ENCODE results near the gene C10orf90.

C10orf90 gene

GRCh38 chr10:126675656-126676438, 5.4 kb upstream of the C10orf90 start:
- H3K27me3 ChIP-seq, result no peaks in the 10 kb centered on the region
- H3K4me2 ChIP-seq, result no peak overlapping the region
- no peaks in the 10 kb centered on the region for H3K4me1 ChIP-seq
- no peaks in the 10 kb centered on the region for H4K20me1 ChIP-seq
- no peak overlapping the region for H3K27ac ChIP-seq
- H3K36me3 ChIP-seq, result no peaks in the 10 kb centered on the region
- H3K9me3 ChIP-seq, result no peaks in the 10 kb centered on the region
- H3K9ac ChIP-seq, result no peak overlapping the region
- no peak overlapping the region for H3K4me3 ChIP-seq
- no peak for TF ChIP-seq Cebpa-rat (IDR thresholded peaks at IDR 0.05)

GRCh38 chr10:126674741-126675515, 4.4 kb upstream of the C10orf90 start:
- Histone ChIP-seq H3K9me3 (no peaks in the 10 kb centered on the region), H3K4me2 (no peak overlapping the region), H3K27ac (no peak overlapping the region), H3K27me3 (no peaks in the 10 kb centered on the region), H3K4me1 (no peaks in the 10 kb centered on the region), H3K36me3 (no peaks in the 10 kb centered on the region), H3K9ac (no peak overlapping the region), H3K4me3 (no peak overlapping the region), H4K20me1 (no peaks in the 10 kb centered on the region)
- no peak for TF ChIP-seq Cebpa-rat (IDR thresholded peaks at IDR 0.05)

- no peaks in the 10 kb centered on the region for H3K27me3 ChIP-seq
- no peak overlapping the region for H3K4me2 ChIP-seq
- no peaks in the 10 kb centered on the region for H3K36me3 ChIP-seq
- H3K9ac ChIP-seq, result no peak overlapping the region
- H3K4me1 ChIP-seq, result no peaks in the 10 kb centered on the region
- no peak overlapping the region for H3K4me3 ChIP-seq
- H3K9me3 ChIP-seq, result no peaks in the 10 kb centered on the region
- TF ChIP-seq Cebpa-rat (IDR thresholded peaks at IDR 0.05), result no peak
- H4K20me1 ChIP-seq, result no peaks in the 10 kb centered on the region
- no peak overlapping the region for H3K27ac ChIP-seq
Observed at GRCh38 chr10:126673565-126673964, 3.1 kb upstream of the C10orf90 start.

- Histone ChIP-seq H3K4me2 (no peak overlapping the region), H3K27ac (no peak overlapping the region), H3K4me1 (no peaks in the 10 kb centered on the region), H3K4me3 (no peak overlapping the region), H4K20me1 (no peaks in the 10 kb centered on the region), H3K27me3 (no peaks in the 10 kb centered on the region), H3K9me3 (no peaks in the 10 kb centered on the region), H3K36me3 (no peaks in the 10 kb centered on the region), H3K9ac (no peak overlapping the region)
- TF ChIP-seq Cebpa-rat (IDR thresholded peaks at IDR 0.05), result no peak
Observed at GRCh38 chr10:126671402-126671975, 996 bp upstream of the C10orf90 start.

- TF ChIP-seq Cebpa-rat (IDR thresholded peaks at IDR 0.05), result no peak
- Histone ChIP-seq H3K4me2 (no peak overlapping the region), H3K27me3 (no peaks in the 10 kb centered on the region)
Observed at GRCh38 chr10:126670895-126671261, 385 bp upstream of the C10orf90 start.

GRCh38 chr10:126669168-126669567, 1.3 kb downstream of the C10orf90 start:
- Histone ChIP-seq H3K9ac (no peak overlapping the region), H3K9me3 (no peaks in the 10 kb centered on the region), H3K4me1 (peaks cover under 1% of the 10 kb centered on the region), H3K4me2 (no peak overlapping the region), H3K27ac (no peak overlapping the region), H3K36me3 (no peaks in the 10 kb centered on the region), H3K4me3 (no peak overlapping the region), H3K27me3 (no peaks in the 10 kb centered on the region), H4K20me1 (no peaks in the 10 kb centered on the region)
- no peak for TF ChIP-seq Cebpa-rat (IDR thresholded peaks at IDR 0.05)

More at GRCh38 chr10:126670895-126671261, 385 bp upstream of the C10orf90 start:
- Histone ChIP-seq H3K9ac (no peak overlapping the region), H3K27ac (no peak overlapping the region), H3K36me3 (no peaks in the 10 kb centered on the region), H3K9me3 (no peaks in the 10 kb centered on the region), H4K20me1 (no peaks in the 10 kb centered on the region), H3K4me1 (no peaks in the 10 kb centered on the region), H3K4me3 (no peak overlapping the region)

GRCh38 chr10:126668505-126668904, 2.0 kb downstream of the C10orf90 start:
- Histone ChIP-seq H3K9ac (no peak overlapping the region), H3K27ac (no peak overlapping the region), H3K27me3 (no peaks in the 10 kb centered on the region), H3K4me2 (no peak overlapping the region), H3K9me3 (no peaks in the 10 kb centered on the region), H3K4me1 (peaks cover 8% of the 10 kb centered on the region), H3K4me3 (no peak overlapping the region), H3K36me3 (no peaks in the 10 kb centered on the region), H4K20me1 (no peaks in the 10 kb centered on the region)
- TF ChIP-seq Cebpa-rat (IDR thresholded peaks at IDR 0.05), result no peak

GRCh38 chr10:126667568-126667967, 2.9 kb downstream of the C10orf90 start:
- no peaks in the 10 kb centered on the region for H3K36me3 ChIP-seq
- H3K9ac ChIP-seq, result no peak overlapping the region
- no peaks in the 10 kb centered on the region for H4K20me1 ChIP-seq
- no peak for TF ChIP-seq Cebpa-rat (IDR thresholded peaks at IDR 0.05)
- no peak overlapping the region for H3K27ac ChIP-seq
- H3K4me2 ChIP-seq, result no peak overlapping the region
- H3K27me3 ChIP-seq, result no peaks in the 10 kb centered on the region
- H3K4me3 ChIP-seq, result no peak overlapping the region
- H3K9me3 ChIP-seq, result no peaks in the 10 kb centered on the region
- peaks cover 17% of the 10 kb centered on the region for H3K4me1 ChIP-seq

GRCh38 chr10:126665207-126665606, 5.3 kb downstream of the C10orf90 start:
- no peak overlapping the region for H3K4me3 ChIP-seq
- H3K9ac ChIP-seq, result no peak overlapping the region
- H3K4me2 ChIP-seq, result no peak overlapping the region
- H4K20me1 ChIP-seq, result no peaks in the 10 kb centered on the region
- peaks cover 22% of the 10 kb centered on the region for H3K4me1 ChIP-seq
- H3K27me3 ChIP-seq, result no peaks in the 10 kb centered on the region
- no peaks in the 10 kb centered on the region for H3K9me3 ChIP-seq
- no peak overlapping the region for H3K27ac ChIP-seq
- no peak for TF ChIP-seq Cebpa-rat (IDR thresholded peaks at IDR 0.05)
- H3K36me3 ChIP-seq, result no peaks in the 10 kb centered on the region

- 0 out of 2 replicates have a peak overlapping the region, but pooled peaks have one; percentile 62 for H3K27ac ChIP-seq
- H3K27me3 ChIP-seq, result no peaks in the 10 kb centered on the region
- no peaks in the 10 kb centered on the region for H3K9me3 ChIP-seq
Observed at GRCh38 chr10:126663880-126664279, 6.6 kb downstream of the C10orf90 start.

More at GRCh38 chr10:126663880-126664279, 6.6 kb downstream of the C10orf90 start:
- no peak overlapping the region for H3K9ac ChIP-seq
- H3K4me1 ChIP-seq, result peaks cover 22% of the 10 kb centered on the region
- no peak overlapping the region for H3K4me3 ChIP-seq
- TF ChIP-seq Cebpa-rat (IDR thresholded peaks at IDR 0.05), result no peak
- H4K20me1 ChIP-seq, result no peaks in the 10 kb centered on the region
- H3K36me3 ChIP-seq, result no peaks in the 10 kb centered on the region
- peak overlapping the region; percentile 65 for H3K4me2 ChIP-seq

Data from BLaER1 (cell line).